NCI-H1417 treated with DMSO at 0.1 percent for 48 hours (cell line): ENCODE measurements around the gene FBXO24.

ENCODE experiments used
- DNase-seq: peaks from one replicate; lab custom pipeline; 2025; lab: John Stamatoyannopoulos, UW

FBXO24 gene

GRCh38 chr7:100590077-100590737, 4.1 kb downstream of the FBXO24 start:
- no peak for DNase-seq

- DNase-seq, result no peak
Measured at GRCh38 chr7:100591596-100591995, 5.5 kb downstream of the FBXO24 start.

- DNase-seq, result no peak
Measured at GRCh38 chr7:100595188-100595587, 9.1 kb downstream of the FBXO24 start.

GRCh38 chr7:100598425-100598824, 12.3 kb downstream of the FBXO24 start:
- no peak for DNase-seq

- no peak for DNase-seq
Measured at GRCh38 chr7:100599911-100600729, 14.0 kb downstream of the FBXO24 start.

GRCh38 chr7:100600730-100601038, 14.6 kb downstream of the FBXO24 start:
- DNase-seq, result no peak

- DNase-seq, result no peak
Measured at GRCh38 chr7:100602889-100603725, 17.0 kb downstream of the FBXO24 start.

- DNase-seq, result no peak
Measured at GRCh38 chr7:100603726-100604027, 17.5 kb downstream of the FBXO24 start.

- DNase-seq, result no peak
Measured at GRCh38 chr7:100604028-100604975, 18.2 kb downstream of the FBXO24 start.

- no peak for DNase-seq
Measured at GRCh38 chr7:100604976-100605911, 19.1 kb downstream of the FBXO24 start.

- no peak for DNase-seq
Measured at GRCh38 chr7:100606313-100606712, 20.2 kb downstream of the FBXO24 start.

- no peak for DNase-seq
Measured at GRCh38 chr7:100607111-100607510, 21.0 kb downstream of the FBXO24 start.

- DNase-seq, result no peak
Measured at GRCh38 chr7:100609958-100610357, 23.8 kb downstream of the FBXO24 start.

- peak; percentile 99 for DNase-seq
Measured at GRCh38 chr7:100611983-100612729, 26.0 kb downstream of the FBXO24 start, which contains the start of gene MOSPD3. MOSPD3 (plus strand) TSS chr7:100612540; CDS start chr7:100612792, 252 bp downstream.

- no peak for DNase-seq
Measured at GRCh38 chr7:100612730-100613390, 26.7 kb downstream of the FBXO24 start.

GRCh38 chr7:100613412-100614175, 27.5 kb downstream of the FBXO24 start:
- no peak for DNase-seq

GRCh38 chr7:100614308-100614861, 28.3 kb downstream of the FBXO24 start:
- no peak for DNase-seq

GRCh38 chr7:100620239-100620638, 34.1 kb downstream of the FBXO24 start:
- no peak for DNase-seq
